Measurements from ENCODE around the gene NTN3.
"Not testable (repeated sequence)": the region's sequence is repeated elsewhere in the genome, so short reads cannot be mapped to it uniquely, and the experiment has no call there.

NTN3 gene

GRCh38 chr16:2475413-2476344 is 4.6 kb downstream of the NTN3 start:
- intact Hi-C loops (cut with DNase I) = no loop called here
- DNase-seq = peak in 1 of 10 donors; percentile 82

- intact Hi-C loops (cut with DNase I) = no loop called here
- DNase-seq = no peak
These were observed 5.2 kb downstream of the NTN3 start for GRCh38 chr16:2476345-2476720.

GRCh38 chr16:2476741-2477140 is 5.6 kb downstream of the NTN3 start:
- intact Hi-C loops (cut with DNase I) = no loop called here
- DNase-seq = no peak

GRCh38 chr16:2477327-2477726 is 6.2 kb downstream of the NTN3 start:
- no peak for DNase-seq
- intact Hi-C loops (cut with DNase I) = no loop called here

- no peak for DNase-seq
- intact Hi-C loops (cut with DNase I) = no loop called here
These were observed 7.2 kb downstream of the NTN3 start for GRCh38 chr16:2478279-2478678.

- intact Hi-C loops (cut with DNase I) = not testable (repeated sequence)
These were observed 8.9 kb downstream of the NTN3 start for GRCh38 chr16:2479996-2480395.

GRCh38 chr16:2480948-2481347 is 9.9 kb downstream of the NTN3 start:
- no peak for DNase-seq
- intact Hi-C loops (cut with DNase I) = no loop called here

More at GRCh38 chr16:2479996-2480395, 8.9 kb downstream of the NTN3 start:
- DNase-seq = not testable (repeated sequence)

GRCh38 chr16:2481676-2482075 is 10.6 kb downstream of the NTN3 start:
- intact Hi-C loops (cut with DNase I) = no loop called here

GRCh38 chr16:2482249-2482648 is 11.2 kb downstream of the NTN3 start:
- no peak for DNase-seq
- intact Hi-C loops (cut with DNase I) = no loop called here

More at GRCh38 chr16:2481676-2482075, 10.6 kb downstream of the NTN3 start:
- DNase-seq = no peak

- intact Hi-C loops (cut with DNase I) = no loop called here
- DNase-seq = peak; percentile 63 to 96 (median 69)
These were observed 11.8 kb downstream of the NTN3 start for GRCh38 chr16:2482708-2483534.

- DNase-seq = no peak
- intact Hi-C loops (cut with DNase I) = no loop called here
These were observed 13.1 kb downstream of the NTN3 start for GRCh38 chr16:2483939-2484897.

- no peak for DNase-seq
- intact Hi-C loops (cut with DNase I) = no loop called here
These were observed 13.9 kb downstream of the NTN3 start for GRCh38 chr16:2484898-2485508.

GRCh38 chr16:2485811-2486507 is 14.9 kb downstream of the NTN3 start:
- DNase-seq = peak in 1 of 10 donors; percentile 82
- intact Hi-C loops (cut with DNase I) = no loop called here

GRCh38 chr16:2486645-2487516 is 15.8 kb downstream of the NTN3 start:
- peak in 5 of 10 donors; percentile 54 to 94 (median 61) for DNase-seq
- intact Hi-C loops (cut with DNase I) = no loop called here

- peak in 1 of 10 donors; percentile 32 for DNase-seq
- intact Hi-C loops (cut with DNase I) = no loop called here
These were observed 16.4 kb downstream of the NTN3 start for GRCh38 chr16:2487517-2487842.

- intact Hi-C loops (cut with DNase I) = no loop called here
- peak in 1 of 10 donors; percentile 81 for DNase-seq
These were observed 16.9 kb downstream of the NTN3 start for GRCh38 chr16:2487903-2488531.

GRCh38 chr16:2489581-2489980 is 18.5 kb downstream of the NTN3 start:
- intact Hi-C loops (cut with DNase I) = no loop called here
- DNase-seq = no peak
